Lower lobe of right lung (tissue), 2 donors: ENCODE results near the gene LMCD1. TPM values are rescaled to one million over a fixed set of nuclear protein-coding genes. Genes with fewer than 3 reads are reported as not detected.

Experiments
- ATAC-seq, 2 donors: fragments of 200-7000 bp; cut with Tn5 transposase; one replicate each; pipeline ENCODE4 v1.9.1; 2020 to 2022; ENCODE audit warnings: mild to moderate bottlenecking in 2 of 2, moderate library complexity in 2 of 2
- DNase-seq: peaks from one replicate; pipeline ENCODE4 v3.0.0-alpha.2; 2020
- H3K27ac ChIP-seq: fragments of 200-600 bp; one replicate; pipeline ENCODE4 v1.8.0; 2022
- H3K27me3 ChIP-seq: fragments of 200-600 bp; one replicate; pipeline ENCODE4 v1.8.0; 2022; ENCODE audit warnings: low read depth
- H3K36me3 ChIP-seq: fragments of 200-600 bp; one replicate; pipeline ENCODE4 v1.8.0; 2022; ENCODE audit warnings: mild to moderate bottlenecking
- H3K4me1 ChIP-seq: fragments of 200-600 bp; one replicate; pipeline ENCODE4 v1.8.0; 2022
- H3K4me3 ChIP-seq: fragments of 200-600 bp; one replicate; pipeline ENCODE4 v1.8.0; 2022; ENCODE audit warnings: mild to moderate bottlenecking
- H3K9me3 ChIP-seq: fragments of 200-600 bp; one replicate; pipeline ENCODE4 v1.8.0; 2022
- intact Hi-C: fragments of 100-400 bp; cut with DNase I; formaldehyde crosslinking; loops from one replicate; pipeline ENCODE4 v1.11.0; 2022
- long read RNA-seq: library from polyadenylated mRNA; unstranded; transcript quantifications from one replicate; pipeline ENCODE4 v2.0.0, GENCODE V29; 2021
- total RNA-seq: library from RNA; stranded (reverse); fragmentation: NEBNext Ultra II Directional; extraction: Animal tissue kit (Norgen Biotek cat#: 25700); gene quantifications from one replicate; pipeline ENCODE4 v1.2.1, GENCODE V29; 2021
- TF ChIP-seq, protein P1 (sequence below): fragments of 200-600 bp; IDR thresholded peaks from one replicate; pipeline ENCODE4 v1.8.0; 2022; ENCODE audit warnings: antibody characterized with exemption, mild to moderate bottlenecking
- donor health status: DM: no; HTN: yes; CAD: no; lungs with severe emphysema.

The LMCD1 gene, protein sequence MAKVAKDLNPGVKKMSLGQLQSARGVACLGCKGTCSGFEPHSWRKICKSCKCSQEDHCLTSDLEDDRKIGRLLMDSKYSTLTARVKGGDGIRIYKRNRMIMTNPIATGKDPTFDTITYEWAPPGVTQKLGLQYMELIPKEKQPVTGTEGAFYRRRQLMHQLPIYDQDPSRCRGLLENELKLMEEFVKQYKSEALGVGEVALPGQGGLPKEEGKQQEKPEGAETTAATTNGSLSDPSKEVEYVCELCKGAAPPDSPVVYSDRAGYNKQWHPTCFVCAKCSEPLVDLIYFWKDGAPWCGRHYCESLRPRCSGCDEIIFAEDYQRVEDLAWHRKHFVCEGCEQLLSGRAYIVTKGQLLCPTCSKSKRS
- total RNA-seq, result 93.6 TPM
- long read RNA-seq, full-length matches to known transcripts, result 78 of 99 reads
- long read RNA-seq, partial matches to known transcripts, result 13 of 99 reads
- long read RNA-seq, other reads (novel, unspliced or antisense), result 8 of 99 reads

DNA sequence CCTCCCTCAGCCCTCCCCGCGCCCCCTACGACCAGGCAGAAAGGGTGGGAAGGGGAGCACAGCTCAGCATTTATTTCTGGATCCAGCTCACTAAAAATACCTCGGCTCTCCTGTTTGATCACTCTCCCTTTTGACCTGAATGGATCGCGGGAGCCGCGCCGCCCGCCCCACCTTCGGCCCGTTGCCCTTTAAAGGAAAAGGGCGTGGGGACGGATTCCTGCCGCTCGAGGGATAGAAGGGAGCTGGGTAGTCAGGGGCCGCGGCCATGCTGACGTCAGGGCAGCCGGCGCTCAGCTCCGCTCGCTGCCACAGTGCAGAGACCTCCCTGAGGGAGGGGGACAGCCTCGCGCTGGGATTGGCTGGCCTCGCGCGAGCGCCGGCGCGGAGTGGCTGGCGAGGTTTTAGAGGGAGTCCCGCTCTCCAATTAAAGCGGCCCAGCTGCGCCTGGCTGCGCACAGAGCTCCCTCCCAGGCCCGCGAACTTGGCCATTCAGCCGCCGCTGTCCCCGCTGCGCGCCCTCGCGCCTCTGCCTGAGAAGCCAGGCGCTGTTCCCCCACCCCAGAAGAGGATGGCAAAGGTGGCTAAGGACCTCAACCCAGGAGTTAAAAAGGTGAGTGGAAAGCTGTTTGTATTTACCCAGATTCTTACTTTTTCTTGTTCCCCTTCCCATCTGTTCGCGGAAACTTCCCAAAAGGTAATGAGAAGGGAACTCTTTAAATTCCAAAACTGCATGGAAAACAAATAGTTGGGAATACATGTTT, at the start of gene LMCD1:
LMCD1 (plus strand) TSS at position 453 of the 761 bp plus-strand sequence; CDS start at position 569, 116 bp downstream.
- H3K4me3 ChIP-seq, result peak within 1 kb of the TSS; percentile 59
- DNase-seq (peak; percentile 95), ATAC-seq (peak; percentile 99)
- H3K9me3 ChIP-seq, result no peaks in the 10 kb centered on the region
- H3K27me3 ChIP-seq, result no peaks in the 10 kb centered on the region
- H3K36me3 ChIP-seq, result no peaks in the 10 kb centered on the region
- peak within 1 kb of the TSS; percentile 85 for H3K27ac ChIP-seq
- intact Hi-C loops, result no loop called here
- TF ChIP-seq, protein P1, sequence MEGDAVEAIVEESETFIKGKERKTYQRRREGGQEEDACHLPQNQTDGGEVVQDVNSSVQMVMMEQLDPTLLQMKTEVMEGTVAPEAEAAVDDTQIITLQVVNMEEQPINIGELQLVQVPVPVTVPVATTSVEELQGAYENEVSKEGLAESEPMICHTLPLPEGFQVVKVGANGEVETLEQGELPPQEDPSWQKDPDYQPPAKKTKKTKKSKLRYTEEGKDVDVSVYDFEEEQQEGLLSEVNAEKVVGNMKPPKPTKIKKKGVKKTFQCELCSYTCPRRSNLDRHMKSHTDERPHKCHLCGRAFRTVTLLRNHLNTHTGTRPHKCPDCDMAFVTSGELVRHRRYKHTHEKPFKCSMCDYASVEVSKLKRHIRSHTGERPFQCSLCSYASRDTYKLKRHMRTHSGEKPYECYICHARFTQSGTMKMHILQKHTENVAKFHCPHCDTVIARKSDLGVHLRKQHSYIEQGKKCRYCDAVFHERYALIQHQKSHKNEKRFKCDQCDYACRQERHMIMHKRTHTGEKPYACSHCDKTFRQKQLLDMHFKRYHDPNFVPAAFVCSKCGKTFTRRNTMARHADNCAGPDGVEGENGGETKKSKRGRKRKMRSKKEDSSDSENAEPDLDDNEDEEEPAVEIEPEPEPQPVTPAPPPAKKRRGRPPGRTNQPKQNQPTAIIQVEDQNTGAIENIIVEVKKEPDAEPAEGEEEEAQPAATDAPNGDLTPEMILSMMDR, result peak; percentile 30
- H3K4me1 ChIP-seq, result peaks cover 27% of the 10 kb centered on the region

DNA sequence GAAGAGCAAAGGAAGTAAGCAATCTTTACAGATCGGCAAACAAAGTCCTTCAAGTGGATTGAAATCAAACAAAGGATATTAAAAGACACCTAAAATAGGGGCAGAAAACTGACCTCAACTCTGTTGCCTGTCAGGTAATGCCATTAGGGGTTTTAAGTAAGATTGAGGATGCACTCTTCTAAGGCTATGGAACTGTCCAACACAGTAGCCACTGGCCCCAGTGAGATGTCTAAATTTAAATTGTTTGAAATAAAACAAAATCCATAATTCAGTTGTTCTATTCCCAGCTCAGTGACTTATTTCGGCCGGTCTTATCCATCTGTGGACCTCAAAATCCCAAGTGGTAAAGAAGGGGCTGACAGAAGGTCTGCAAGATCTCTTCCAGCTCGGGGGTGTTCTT, 49.5 kb upstream of the LMCD1 start:
- ATAC-seq (no peak), DNase-seq (no peak)
- Histone ChIP-seq H3K9me3 (no peaks in the 10 kb centered on the region), H3K36me3 (no peaks in the 10 kb centered on the region), H3K4me1 (peaks cover 5% of the 10 kb centered on the region), H3K4me3 (no peak overlapping the region), H3K27ac (no peak overlapping the region), H3K27me3 (no peaks in the 10 kb centered on the region)
- intact Hi-C loops, result no loop called here
- TF ChIP-seq, protein P1, result no peak

DNA sequence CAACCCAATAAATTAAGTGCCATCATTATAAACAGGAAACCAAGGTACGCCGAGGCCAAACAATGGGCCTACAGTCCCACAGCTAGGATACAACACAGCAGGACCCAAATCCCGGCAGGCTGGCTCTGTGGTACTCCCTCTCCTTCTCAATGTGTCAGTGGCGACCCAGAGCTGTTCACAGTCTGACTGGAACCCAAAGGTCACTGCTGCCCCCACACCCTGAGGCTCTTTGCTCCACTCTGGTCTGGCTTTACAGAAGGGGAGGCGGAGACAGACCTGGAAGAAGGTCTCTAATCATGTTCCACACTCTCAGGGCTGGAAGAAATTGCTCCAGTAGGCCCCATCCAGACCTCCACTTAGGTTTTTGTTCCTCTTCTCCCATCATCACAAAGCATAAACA, 48.5 kb upstream of the LMCD1 start:
- Histone ChIP-seq H3K27ac (no peak overlapping the region), H3K36me3 (no peaks in the 10 kb centered on the region), H3K27me3 (no peaks in the 10 kb centered on the region), H3K4me3 (no peak overlapping the region), H3K4me1 (peaks cover 5% of the 10 kb centered on the region), H3K9me3 (no peaks in the 10 kb centered on the region)
- ATAC-seq (no peak), DNase-seq (no peak)
- TF ChIP-seq, protein P1, result no peak
- intact Hi-C loops, result no loop called here

DNA sequence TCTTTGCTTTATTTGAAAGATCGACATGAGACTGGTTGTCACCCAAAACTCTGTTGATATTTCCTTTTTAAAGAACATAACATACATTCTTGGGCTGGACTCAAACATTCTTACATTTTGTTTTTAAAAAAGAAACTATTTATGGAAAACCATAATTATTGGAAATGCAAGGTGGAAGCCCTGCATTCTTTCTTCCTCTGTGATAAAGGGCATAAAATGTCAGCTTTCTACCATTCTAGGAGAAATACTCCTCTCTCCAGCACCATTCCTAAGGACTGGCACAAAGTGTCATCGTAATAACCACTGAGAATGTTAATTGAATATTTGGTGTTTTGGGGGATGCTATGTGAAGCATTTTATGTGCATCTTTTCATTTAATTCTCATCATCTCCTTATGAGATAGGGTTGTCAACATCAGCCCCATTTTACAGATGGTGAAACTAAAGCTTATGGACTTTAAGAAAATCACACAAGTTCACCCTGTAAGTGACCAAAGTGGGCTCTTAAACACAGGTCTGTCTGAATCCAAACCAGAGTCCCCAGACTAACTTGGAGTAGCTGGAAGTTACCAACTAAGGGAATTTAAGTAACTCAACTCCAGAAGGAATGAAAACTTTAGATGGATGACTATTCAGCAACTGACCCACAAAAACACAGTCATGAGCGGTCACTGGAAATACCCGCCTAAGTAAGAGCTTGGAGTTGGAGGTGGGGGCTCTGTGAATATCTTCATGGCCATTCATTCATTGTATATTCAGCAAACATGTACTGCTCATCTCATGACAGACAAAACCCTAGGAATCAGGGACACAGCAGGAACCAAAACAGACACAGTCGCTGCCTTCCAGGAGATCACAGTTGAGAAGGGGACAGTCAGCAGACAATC, 45.9 kb upstream of the LMCD1 start:
- Histone ChIP-seq H3K4me1 (peaks cover 9% of the 10 kb centered on the region), H3K27ac (peak overlapping the region; percentile 22), H3K4me3 (no peak overlapping the region), H3K36me3 (no peaks in the 10 kb centered on the region), H3K27me3 (no peaks in the 10 kb centered on the region), H3K9me3 (no peaks in the 10 kb centered on the region)
- TF ChIP-seq, protein P1, result no peak
- no peak for ATAC-seq
- intact Hi-C loops, result no loop called here
- no peak for DNase-seq

DNA sequence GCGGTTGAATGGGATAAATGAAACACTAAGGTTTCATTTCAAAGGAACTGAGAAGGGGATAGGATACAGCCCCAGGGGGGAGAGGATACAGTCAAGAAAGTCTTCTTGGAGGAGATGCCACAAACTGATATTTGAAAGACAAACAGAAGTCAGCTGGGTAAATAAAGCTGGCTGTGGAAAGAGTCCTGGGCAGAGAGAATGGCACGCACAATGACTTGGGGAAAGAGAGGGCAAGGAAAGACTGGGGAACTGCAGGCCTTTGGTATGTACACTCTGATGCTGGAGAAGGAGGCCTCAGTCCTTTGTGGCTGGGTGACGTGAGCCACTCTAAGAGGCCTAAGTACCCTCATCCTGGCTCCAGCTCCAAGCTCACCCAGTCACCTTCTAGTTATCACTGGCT, 45.2 kb upstream of the LMCD1 start:
- peaks cover 9% of the 10 kb centered on the region for H3K4me1 ChIP-seq
- H3K4me3 ChIP-seq, result no peak overlapping the region
- H3K36me3 ChIP-seq, result no peaks in the 10 kb centered on the region
- no peaks in the 10 kb centered on the region for H3K27me3 ChIP-seq
- TF ChIP-seq, protein P1, result no peak
- H3K9me3 ChIP-seq, result no peaks in the 10 kb centered on the region
- peak overlapping the region; percentile 22 for H3K27ac ChIP-seq
- peak; percentile 50 for DNase-seq
- intact Hi-C loops, result no loop called here
- peak; percentile 80 to 85 for ATAC-seq
